Measurements from ENCODE around the gene ATP11A.
A peak's percentile ranks its signal among the peaks of the same experiment; 100 is the strongest.
"Not testable (repeated sequence)": the region's sequence is repeated elsewhere in the genome, so short reads cannot be mapped to it uniquely, and the experiment has no call there.

Gene ATP11A

GRCh38 chr13:112844879-112845278, 155.0 kb downstream of the ATP11A start:
- DNase-seq = no peak

GRCh38 chr13:112845511-112846144, 155.8 kb downstream of the ATP11A start:
- DNase-seq = no peak

- DNase-seq = no peak
These were observed 156.7 kb downstream of the ATP11A start for GRCh38 chr13:112846411-112847115.

- peak; percentile 7 for DNase-seq
These were observed 159.7 kb downstream of the ATP11A start for GRCh38 chr13:112849500-112849899.

- DNase-seq = no peak
These were observed 160.4 kb downstream of the ATP11A start for GRCh38 chr13:112850273-112850672.

- no peak for DNase-seq
These were observed 161.5 kb downstream of the ATP11A start for GRCh38 chr13:112851107-112852038.

- no peak for DNase-seq
These were observed 162.6 kb downstream of the ATP11A start for GRCh38 chr13:112852392-112852791.

- DNase-seq = no peak
These were observed 163.0 kb downstream of the ATP11A start for GRCh38 chr13:112852808-112853207.

- no peak for DNase-seq
These were observed 164.5 kb downstream of the ATP11A start for GRCh38 chr13:112854321-112854720.

- no peak for DNase-seq
These were observed 166.0 kb downstream of the ATP11A start for GRCh38 chr13:112855859-112856258.

GRCh38 chr13:112857914-112858490, 168.2 kb downstream of the ATP11A start:
- DNase-seq = no peak

GRCh38 chr13:112859128-112859816, 169.4 kb downstream of the ATP11A start:
- no peak for DNase-seq

GRCh38 chr13:112859817-112860190, 170.0 kb downstream of the ATP11A start:
- no peak for DNase-seq

- DNase-seq = no peak
These were observed 172.2 kb downstream of the ATP11A start for GRCh38 chr13:112861876-112862615.

- DNase-seq = not testable (repeated sequence)
These were observed 173.5 kb downstream of the ATP11A start for GRCh38 chr13:112863356-112863755.

GRCh38 chr13:112865478-112865877, 175.6 kb downstream of the ATP11A start:
- DNase-seq = not testable (repeated sequence)

GRCh38 chr13:112867301-112867711, 177.5 kb downstream of the ATP11A start:
- DNase-seq = no peak

GRCh38 chr13:112868308-112868707, 178.5 kb downstream of the ATP11A start:
- DNase-seq = no peak

- DNase-seq = no peak
These were observed 179.6 kb downstream of the ATP11A start for GRCh38 chr13:112869202-112870050.

- no peak for DNase-seq
These were observed 180.2 kb downstream of the ATP11A start for GRCh38 chr13:112870051-112870331.

GRCh38 chr13:112870737-112871287, 181.0 kb downstream of the ATP11A start:
- no peak for DNase-seq
